Erythroblast (primary cell): ENCODE data around the gene EFHD1.
"Not testable (repeated sequence)": the region's sequence is repeated elsewhere in the genome, so short reads cannot be mapped to it uniquely, and the experiment has no call there.

Source experiments
- DNase-seq, 2 experiments: peaks; one replicate each; lab custom pipeline; 2025; lab: John Stamatoyannopoulos, UW
- GATA1 ChIP-seq: IDR thresholded peaks from 2 replicates; pipeline ENCODE4 v1.6.1; 2011; ENCODE audit warnings: low read depth, mild to moderate bottlenecking, control low read depth, low read length, moderate library complexity
- POLR2A ChIP-seq: IDR thresholded peaks from 2 replicates; pipeline ENCODE4 v1.6.1; 2011; ENCODE audit warnings: mild to moderate bottlenecking, low read length

EFHD1 gene

DNA sequence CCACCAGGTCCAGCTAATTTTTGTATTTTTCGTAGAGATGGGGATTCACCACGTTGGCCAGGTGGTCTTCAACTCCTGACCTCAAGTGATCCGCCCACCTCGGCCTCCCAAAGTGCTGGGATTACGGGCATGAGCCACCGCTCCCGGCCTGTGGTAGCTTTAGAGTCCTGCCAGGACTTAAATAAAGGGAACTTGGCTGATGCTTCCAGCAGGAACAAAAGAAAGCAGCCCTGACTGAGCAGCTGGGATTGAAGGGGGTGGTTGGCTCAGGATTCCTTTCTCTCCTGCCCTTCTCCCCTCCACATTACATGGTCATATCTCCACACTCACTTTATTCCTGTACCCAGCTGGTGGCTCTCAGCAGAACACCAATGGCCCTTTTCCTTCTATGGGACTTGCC is 20.0 kb downstream of the EFHD1 start:
- no peak for TF ChIP-seq POLR2A
- TF ChIP-seq GATA1, result no peak
- DNase-seq, result no peak

GRCh38 chr2:232655392-232655791 is 22.0 kb downstream of the EFHD1 start:
- TF ChIP-seq GATA1 (no peak), POLR2A (no peak)
- no peak for DNase-seq

- TF ChIP-seq GATA1 (no peak), POLR2A (no peak)
Observed at GRCh38 chr2:232658217-232658785, 24.9 kb downstream of the EFHD1 start.

DNA sequence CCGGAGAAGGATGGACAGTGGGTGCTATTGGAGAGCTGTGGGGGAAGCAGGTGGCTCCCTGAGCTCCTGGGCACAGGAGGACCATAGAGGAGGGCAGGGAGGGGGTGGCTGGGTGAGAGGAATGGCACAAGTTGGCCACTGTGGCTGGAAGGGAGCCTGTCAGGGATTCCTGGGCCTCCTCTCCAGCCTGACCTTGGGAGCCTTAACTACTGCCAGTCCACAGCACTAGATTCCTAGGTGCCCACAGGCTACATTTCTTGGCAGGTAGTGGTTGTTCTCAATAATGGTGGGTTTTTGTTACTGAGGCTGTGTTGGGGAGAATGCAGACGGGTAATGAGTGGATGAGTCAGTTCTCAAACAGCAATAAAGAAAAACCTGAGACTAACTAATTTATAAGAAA is 26.0 kb downstream of the EFHD1 start:
- TF ChIP-seq POLR2A (no peak), GATA1 (no peak)

More at GRCh38 chr2:232658217-232658785, 24.9 kb downstream of the EFHD1 start:
- DNase-seq, result no peak

DNA sequence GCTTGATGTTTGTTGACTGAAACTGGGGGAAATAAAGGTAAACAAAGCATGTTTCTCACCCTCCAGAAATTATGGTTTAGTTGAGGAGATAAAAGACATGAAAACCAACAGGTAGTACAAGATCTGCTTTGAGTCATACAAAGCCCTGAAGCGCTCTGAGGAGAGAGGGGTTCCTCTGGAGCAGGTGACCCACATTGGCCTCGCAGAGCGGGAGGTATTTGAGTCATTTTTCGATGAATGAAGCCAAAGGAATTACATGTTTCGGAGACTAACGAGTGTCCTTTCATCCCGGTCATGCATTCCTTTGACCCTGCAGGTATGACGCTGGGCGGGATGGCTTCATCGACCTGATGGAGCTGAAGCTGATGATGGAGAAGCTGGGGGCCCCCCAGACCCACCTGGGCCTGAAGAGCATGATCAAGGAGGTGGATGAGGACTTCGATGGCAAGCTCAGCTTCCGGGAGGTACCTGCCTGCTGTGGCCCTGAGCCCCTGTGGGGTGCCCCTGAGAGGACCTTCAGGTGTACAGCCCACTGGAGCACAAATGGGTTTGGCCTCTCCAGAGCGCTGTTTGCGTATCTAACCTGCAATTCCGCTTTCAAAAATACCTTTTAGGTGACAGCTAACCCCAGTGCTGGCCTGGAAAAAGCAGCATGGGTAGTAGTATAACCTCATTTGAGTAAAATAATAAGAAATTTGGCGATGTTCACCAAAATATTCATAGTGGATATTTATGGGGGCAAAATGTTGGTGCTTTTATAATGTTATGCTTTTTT is 29.3 kb downstream of the EFHD1 start:
- TF ChIP-seq POLR2A (no peak), GATA1 (no peak)
- no peak for DNase-seq

More for the DNA sequence above, 26.0 kb downstream of the EFHD1 start:
- no peak for DNase-seq

- TF ChIP-seq POLR2A (no peak), GATA1 (no peak)
- DNase-seq, result no peak
Observed at GRCh38 chr2:232666051-232666805, 32.8 kb downstream of the EFHD1 start.

DNA sequence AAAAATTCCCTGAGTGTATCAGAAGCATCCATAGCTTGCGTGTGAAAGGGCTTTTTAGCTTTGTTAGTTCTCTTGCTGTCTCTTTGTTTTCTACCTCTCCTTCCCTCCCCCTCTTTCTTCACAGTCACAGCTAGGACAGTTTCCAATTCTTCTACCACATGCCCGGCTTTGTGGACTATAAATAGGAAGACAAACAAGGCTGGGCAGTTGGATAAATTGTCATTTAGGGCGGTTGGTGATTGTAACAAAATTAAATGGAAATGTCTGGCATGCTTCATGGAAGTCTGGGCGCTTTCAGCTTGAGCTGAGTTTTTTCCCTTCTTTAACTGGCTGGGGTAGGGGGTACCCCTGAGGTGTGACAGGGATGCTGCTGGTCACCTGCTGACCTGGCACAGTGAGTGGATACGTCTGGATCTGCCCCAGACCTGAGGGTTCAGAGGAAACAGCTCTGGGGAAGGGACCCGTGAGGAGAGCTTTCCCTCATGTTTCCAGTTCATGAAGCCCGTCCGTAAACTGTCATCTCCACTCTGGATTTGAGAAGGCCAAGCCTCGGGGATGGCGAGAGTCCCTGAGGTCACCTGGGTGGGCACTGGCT is 34.7 kb downstream of the EFHD1 start:
- no peak for DNase-seq
- TF ChIP-seq POLR2A, result no peak
- no peak for TF ChIP-seq GATA1

DNA sequence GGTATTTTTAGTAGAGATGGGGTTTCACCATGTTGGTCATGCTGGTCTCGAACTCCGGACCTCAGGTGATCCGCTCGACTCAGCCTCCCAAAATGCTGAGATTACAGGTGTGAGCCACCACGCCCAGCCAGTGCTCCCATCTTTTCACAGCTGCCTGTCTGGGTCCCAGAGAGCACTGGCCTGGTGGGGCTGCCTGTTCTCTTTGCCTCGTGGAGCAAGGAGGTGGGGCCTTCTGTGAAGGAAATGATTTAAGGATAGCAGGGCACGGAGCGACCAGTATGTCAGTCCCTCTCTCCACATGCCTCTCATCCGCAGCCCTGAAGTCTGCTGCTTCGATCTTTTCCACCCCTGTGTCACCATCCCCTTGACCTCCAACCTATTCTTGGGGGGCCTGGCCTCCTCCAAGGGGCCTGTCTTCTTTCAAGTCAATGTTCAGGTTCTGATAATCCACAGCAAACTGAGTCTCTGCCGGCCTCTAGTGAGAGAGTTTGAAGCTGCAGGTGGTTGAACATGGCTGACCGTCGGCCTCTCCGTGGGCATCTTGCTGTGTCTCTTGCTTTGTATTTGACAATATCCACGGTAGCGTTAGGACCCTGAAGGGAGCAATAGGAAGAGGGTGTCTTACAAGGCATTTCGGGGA is 35.5 kb downstream of the EFHD1 start:
- DNase-seq, result no peak

GRCh38 chr2:232672588-232672987 is 39.2 kb downstream of the EFHD1 start:
- no peak for TF ChIP-seq GATA1
- TF ChIP-seq POLR2A, result no peak
- DNase-seq, result no peak

More for the DNA sequence above, 35.5 kb downstream of the EFHD1 start:
- no peak for TF ChIP-seq POLR2A
- no peak for TF ChIP-seq GATA1

GRCh38 chr2:232674491-232674890 is 41.1 kb downstream of the EFHD1 start:
- TF ChIP-seq POLR2A (no peak), GATA1 (no peak)
- DNase-seq, result no peak

- TF ChIP-seq GATA1 (no peak), POLR2A (no peak)
- no peak for DNase-seq
Observed at GRCh38 chr2:232675381-232675780, 42.0 kb downstream of the EFHD1 start.

GRCh38 chr2:232680006-232680405 is 46.6 kb downstream of the EFHD1 start:
- no peak for DNase-seq
- no peak for TF ChIP-seq POLR2A
- TF ChIP-seq GATA1, result no peak

GRCh38 chr2:232681527-232681926 is 48.1 kb downstream of the EFHD1 start:
- no peak for TF ChIP-seq GATA1
- TF ChIP-seq POLR2A, result no peak

DNA sequence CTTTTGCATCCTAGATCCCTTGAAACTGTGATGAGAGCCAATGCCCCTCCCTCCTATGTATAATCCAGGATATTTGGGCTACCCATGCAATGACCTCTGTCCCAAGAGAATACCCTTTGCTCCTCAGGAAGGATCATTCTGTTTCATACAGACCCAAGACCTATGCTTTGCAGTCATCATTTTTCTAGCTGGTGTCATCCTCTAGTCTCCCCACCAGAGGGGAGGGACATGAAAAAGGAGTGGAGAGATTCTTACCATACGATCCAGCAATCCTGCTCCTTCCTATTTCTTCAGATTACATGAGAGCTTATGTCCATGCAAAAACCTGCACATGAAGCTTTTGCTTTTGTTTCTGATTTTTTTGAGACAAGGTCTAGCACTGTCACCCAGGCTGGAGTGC is 50.0 kb downstream of the EFHD1 start:
- DNase-seq, result no peak
- no peak for TF ChIP-seq POLR2A
- no peak for TF ChIP-seq GATA1

More at GRCh38 chr2:232681527-232681926, 48.1 kb downstream of the EFHD1 start:
- DNase-seq, result no peak

- not testable (repeated sequence) for DNase-seq
Observed at GRCh38 chr2:232685391-232685790, 52.0 kb downstream of the EFHD1 start.
